GM21825 (cell line): ENCODE data around the gene NTMT2.
"Not testable (repeated sequence)": the region's sequence is repeated elsewhere in the genome, so short reads cannot be mapped to it uniquely, and the experiment has no call there.

Experiments used
- ATAC-seq: cut with Tn5 transposase; IDR thresholded peaks from one replicate; pipeline ENCODE4 v1.9.1; 2021; ENCODE audit warnings: mild to moderate bottlenecking, moderate library complexity; ENCODE audit not compliant: unreplicated experiment

NTMT2 gene

DNA sequence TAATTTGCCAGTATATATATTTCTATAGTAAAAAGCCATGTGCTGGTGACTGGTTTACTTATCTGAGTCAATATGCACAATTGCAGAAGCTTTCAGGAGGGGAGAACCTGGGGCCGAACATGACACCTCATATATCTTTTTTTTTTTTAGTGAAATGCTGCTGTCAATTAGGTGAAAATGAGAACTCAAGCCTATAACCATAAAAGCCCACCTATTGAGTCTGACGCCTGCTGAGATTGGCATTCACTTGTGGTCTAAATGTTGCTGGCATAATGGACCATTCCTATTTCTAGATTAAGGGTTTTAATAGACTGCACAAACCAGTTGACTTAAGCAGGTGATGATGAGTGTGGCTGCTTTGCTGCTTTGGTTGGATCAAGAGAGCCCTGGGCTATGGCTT, 10.8 kb downstream of the NTMT2 start:
- ATAC-seq = no peak

GRCh38 chr1:170157820-170158219, 12.1 kb downstream of the NTMT2 start:
- ATAC-seq = no peak

DNA sequence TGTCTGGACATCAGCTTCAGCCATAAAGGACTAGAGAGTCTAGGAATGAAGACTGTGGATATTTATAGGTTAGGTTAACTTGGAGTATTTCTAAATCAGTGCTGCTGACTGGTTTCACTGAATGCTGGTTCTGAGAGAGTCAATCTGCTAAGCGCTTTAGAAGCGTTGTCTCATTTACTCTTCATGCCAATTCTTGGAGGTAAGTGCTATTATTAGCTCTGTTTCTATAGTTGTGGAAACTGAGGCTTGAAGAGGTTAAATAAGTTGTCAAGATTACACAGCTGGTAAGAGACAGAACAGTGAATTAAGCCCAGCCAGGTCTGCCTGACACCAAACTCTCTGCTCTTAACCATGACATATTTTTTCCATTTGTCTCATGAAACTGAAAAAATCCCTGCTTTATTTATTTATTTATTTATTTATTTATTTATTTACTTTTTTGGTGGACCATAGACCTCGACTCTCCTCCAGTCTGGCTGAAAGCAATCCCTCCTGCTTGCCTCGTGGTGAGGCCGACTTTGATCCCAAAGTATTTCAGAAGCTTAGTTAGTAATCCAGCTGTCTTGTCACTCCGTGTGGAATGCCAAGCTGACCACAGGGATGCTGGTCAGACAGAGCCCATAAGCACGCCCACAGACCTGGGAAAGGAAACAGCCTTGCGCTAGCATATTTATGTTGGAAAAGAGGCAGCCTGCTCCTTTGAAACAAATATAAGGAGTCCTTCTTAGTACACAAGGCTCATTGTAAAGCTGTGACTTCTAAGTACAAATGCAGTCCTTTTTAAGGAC, 16.9 kb downstream of the NTMT2 start:
- ATAC-seq = no peak

DNA sequence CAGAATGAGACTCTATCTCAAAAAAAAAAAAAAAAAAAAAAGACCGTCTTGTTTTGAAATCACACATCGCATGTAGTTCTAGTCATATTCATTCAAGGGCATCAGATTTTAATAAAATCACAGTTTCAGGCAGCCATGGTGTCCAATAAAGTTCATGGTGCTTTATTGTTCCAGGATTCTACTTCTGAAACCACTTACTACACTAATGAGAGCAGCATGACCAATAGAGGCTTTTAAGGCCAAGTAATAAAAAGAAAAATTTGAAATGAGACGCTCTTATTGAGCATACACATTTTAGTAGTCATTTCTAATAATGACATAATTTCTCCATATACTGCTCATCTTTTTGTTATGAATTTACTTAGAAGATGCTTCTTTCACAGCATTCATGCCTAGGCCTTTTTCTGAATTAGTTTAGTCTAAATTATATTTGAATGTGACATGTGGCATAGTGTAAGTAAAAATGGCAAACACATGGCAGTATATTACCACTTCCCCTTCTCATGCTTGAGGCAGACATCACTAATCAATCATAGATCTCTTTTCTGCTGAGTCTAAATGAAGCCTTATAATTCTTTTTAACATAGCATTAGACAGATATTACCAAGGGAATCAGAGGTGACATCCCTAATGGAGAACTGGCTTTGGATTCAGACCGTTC, 18.5 kb downstream of the NTMT2 start:
- ATAC-seq = no peak

DNA sequence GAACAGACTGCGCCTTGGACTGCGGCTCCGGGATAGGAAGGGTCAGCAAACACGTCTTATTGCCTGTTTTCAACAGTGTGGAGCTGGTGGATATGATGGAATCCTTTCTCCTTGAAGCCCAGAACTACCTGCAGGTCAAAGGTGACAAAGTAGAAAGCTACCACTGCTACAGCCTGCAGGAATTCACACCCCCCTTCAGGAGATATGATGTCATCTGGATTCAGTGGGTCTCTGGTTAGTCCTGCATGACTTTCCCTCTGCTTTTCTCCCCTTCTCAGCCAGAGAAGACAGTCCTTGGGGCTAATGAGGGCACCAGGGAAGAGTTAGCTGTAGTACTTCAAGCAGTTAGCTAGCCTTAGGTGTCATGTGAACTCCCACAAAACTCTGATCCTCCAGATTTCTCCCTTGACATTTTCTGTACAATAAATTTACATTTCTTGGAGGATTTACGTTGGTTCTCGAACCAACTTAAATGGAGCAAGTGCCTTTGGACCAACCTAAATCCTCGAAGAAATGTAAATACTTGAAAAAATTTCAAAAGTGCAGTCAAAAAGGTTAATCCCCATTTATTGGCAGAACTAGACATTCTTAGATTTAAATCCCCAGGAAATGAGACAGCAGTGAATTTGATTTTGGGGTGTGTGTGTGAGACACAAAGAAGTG, 20.9 kb downstream of the NTMT2 start:
- ATAC-seq = no peak

GRCh38 chr1:170168265-170168664, 22.5 kb downstream of the NTMT2 start:
- no peak for ATAC-seq

DNA sequence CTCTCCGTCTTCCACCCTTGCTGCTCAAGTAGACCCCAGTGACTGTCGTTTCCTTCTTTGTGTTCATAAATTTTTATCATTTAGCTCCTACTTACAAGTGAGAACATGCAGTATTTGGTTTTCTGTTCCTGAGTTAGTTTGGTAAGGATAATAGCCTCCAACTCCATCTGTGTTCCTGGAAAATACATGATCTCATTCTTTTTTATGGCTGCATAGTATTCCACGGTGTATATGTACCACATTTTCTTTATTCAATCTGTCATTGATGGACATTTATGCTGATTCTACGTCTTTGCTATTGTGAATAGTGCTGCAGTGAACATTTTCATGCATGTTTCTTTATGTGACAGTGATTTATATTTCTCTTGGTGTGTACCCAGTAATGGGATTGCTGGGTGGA, 24.8 kb downstream of the NTMT2 start:
- ATAC-seq = not testable (repeated sequence)

- no peak for ATAC-seq
Observed at GRCh38 chr1:170174395-170174794, 28.6 kb downstream of the NTMT2 start.

DNA sequence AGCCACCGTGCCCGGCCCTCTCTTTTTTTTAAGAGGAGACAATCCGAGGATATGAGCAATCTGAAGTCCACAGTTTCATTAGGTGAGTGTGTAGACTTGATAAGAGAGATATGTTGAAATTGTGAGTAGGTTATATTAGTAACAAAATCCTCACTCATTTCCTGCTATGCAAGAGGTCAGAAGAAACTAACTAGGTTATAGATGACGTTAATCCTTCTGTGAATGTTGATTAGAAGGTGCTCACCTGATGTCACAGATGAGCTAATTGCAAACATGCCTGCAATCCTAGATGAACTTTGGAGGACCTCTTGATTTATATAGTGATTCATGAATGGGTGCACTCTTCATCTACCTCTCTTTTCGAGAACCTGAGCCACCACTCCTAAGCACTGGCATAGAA, 29.3 kb downstream of the NTMT2 start:
- no peak for ATAC-seq

- ATAC-seq = no peak
Observed at GRCh38 chr1:170175484-170175883, 29.7 kb downstream of the NTMT2 start.

DNA sequence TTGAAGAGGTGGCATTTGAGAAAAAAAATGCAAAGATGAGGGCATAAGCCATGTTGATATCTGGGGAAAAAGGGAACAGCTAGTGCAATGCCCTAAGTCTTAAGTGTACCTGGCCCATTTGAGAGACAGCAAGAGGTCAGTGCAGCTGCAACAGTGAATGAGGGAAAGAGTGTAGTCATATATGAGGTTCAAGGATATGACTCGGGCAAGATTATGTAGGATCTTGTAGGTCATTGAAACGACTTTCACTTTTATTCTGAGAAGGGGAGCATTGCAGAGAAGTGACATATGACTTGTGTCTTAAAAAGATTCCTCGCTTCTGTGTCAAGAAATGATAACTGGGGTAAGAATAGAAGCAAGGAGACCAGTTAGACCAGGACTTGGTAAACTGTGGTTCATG, 31.0 kb downstream of the NTMT2 start:
- ATAC-seq = no peak

GRCh38 chr1:170182442-170182841, 36.7 kb downstream of the NTMT2 start:
- ATAC-seq = no peak

GRCh38 chr1:170192546-170192945, 46.8 kb downstream of the NTMT2 start:
- ATAC-seq = no peak

GRCh38 chr1:170194451-170194850, 48.7 kb downstream of the NTMT2 start:
- ATAC-seq = no peak

- no peak for ATAC-seq
Observed at GRCh38 chr1:170196490-170197236, 50.9 kb downstream of the NTMT2 start.

GRCh38 chr1:170198090-170198489, 52.3 kb downstream of the NTMT2 start:
- no peak for ATAC-seq

DNA sequence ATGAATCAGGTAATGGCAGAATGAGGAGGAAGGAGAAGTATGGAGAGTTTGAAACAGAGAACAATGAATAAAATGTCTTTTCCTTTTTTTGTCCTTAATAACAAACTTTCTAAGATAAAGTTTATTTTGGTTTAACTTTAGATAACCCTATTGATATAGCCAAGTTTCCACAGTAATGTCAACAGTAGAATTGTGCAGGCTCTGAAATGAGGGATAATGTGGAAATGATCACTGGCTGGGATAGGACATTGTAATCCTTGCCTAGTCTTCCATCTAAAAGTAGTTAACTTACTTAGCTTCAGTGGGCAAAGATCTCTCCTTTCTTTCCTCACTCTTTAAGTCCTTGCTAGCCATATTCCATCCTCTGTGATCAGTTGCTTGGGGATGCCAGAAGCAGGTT, 52.8 kb downstream of the NTMT2 start:
- ATAC-seq = no peak

- no peak for ATAC-seq
Observed at GRCh38 chr1:170200161-170200560, 54.4 kb downstream of the NTMT2 start.

GRCh38 chr1:170200621-170201397, 55.0 kb downstream of the NTMT2 start:
- ATAC-seq = no peak

GRCh38 chr1:170203693-170204092, 57.9 kb downstream of the NTMT2 start:
- no peak for ATAC-seq

GRCh38 chr1:170204121-170204520, 58.4 kb downstream of the NTMT2 start:
- ATAC-seq = no peak
